SJSA1 (cell line): ENCODE data around the gene SELENON. TPM values are rescaled to one million over a fixed set of nuclear protein-coding genes. Genes with fewer than 3 reads are reported as not detected.
A peak's percentile ranks its signal among the peaks of the same experiment; 100 is the strongest.

Experiments used
- DNase-seq, 2 experiments: peaks; one replicate each; pipeline ENCODE4 v3.0.0-alpha.2; 2015 to 2020; ENCODE audit warnings: low spot score in 2 of 2, low read depth in 1 of 2
- H3K27ac ChIP-seq: fragments of 250-450 bp; sonication (Bioruptor Pico); 2 replicates; pipeline ENCODE4 v1.5.1; 2020; ENCODE audit warnings: mild to moderate bottlenecking, moderate library complexity
- H3K27me3 ChIP-seq: fragments of 250-450 bp; sonication (Bioruptor Pico); replicated peaks from 2 replicates; pipeline ENCODE4 v1.5.1; 2020; ENCODE audit warnings: mild to moderate bottlenecking, moderate library complexity
- H3K36me3 ChIP-seq: fragments of 250-450 bp; sonication (Bioruptor Pico); 2 replicates; pipeline ENCODE4 v1.5.1; 2020; ENCODE audit warnings: mild to moderate bottlenecking
- H3K4me1 ChIP-seq: fragments of 250-450 bp; sonication (Bioruptor Pico); replicated peaks from 2 replicates; pipeline ENCODE4 v1.6.1; 2021; ENCODE audit warnings: mild to moderate bottlenecking
- H3K4me3 ChIP-seq: fragments of 250-450 bp; sonication (Bioruptor Pico); 2 replicates; pipeline ENCODE4 v1.5.1; 2020; ENCODE audit warnings: mild to moderate bottlenecking
- H3K9me3 ChIP-seq: fragments of 250-450 bp; sonication (Bioruptor Pico); replicated peaks from 2 replicates; pipeline ENCODE4 v1.5.1; 2020; ENCODE audit warnings: mild to moderate bottlenecking
- total RNA-seq: library from RNA; depleted of rRNA; stranded (reverse); fragments of >200 nt; shearing (Covaris generic); gene quantifications from 2 replicates; pipeline ENCODE4 v1.2.3, GENCODE V29; 2014; rRNA removed

The SELENON gene
- total RNA-seq: 12.7 and 26.0 TPM in 2 replicates

DNA sequence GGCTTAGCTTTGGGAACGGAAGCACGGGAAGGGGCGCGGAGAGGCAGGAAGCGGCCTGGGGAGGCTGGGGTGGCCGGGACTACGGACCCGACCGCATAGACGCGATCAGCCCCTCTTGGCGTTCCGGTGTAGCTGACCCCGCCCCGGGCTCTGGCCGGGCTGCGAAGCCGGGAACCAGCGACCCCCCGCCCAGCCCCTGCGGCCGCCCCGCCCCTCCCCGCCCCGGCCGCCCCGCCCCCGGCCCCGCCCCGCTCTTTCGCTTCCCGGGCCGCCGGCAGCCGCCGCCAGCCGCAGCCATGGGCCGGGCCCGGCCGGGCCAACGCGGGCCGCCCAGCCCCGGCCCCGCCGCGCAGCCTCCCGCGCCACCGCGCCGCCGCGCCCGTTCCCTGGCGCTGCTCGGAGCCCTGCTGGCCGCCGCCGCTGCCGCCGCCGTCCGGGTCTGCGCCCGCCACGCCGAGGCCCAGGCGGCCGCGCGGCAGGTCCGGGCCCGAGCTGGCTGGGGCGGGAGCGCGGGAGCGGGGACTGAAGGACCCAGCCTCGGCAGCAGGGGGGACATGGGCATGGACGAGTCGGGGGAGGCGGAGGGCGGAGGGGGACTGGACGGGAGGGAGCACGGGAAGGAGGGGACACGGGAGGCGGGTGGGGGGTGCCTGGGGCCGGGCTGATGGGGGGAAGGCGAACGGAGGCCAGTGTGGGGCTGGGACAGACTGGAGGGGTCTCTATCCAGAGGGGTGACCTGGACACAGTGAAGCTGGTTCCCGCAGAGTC, at the start of gene SELENON:
SELENON (plus strand) TSS at position 259 of the 768 bp plus-strand sequence; CDS start at position 297, 38 bp downstream.
- peak in 1 of 2 experiments; percentile 72 for DNase-seq
- Histone ChIP-seq H3K9me3 (no peaks in the 10 kb centered on the region), H3K27ac (peak within 1 kb of the TSS; percentile 46; the same call in 1 of the 2 replicates), H3K4me3 (peak within 1 kb of the TSS; percentile 44), H3K27me3 (no peaks in the 10 kb centered on the region), H3K36me3 (peaks cover 9% of the 10 kb centered on the region), H3K4me1 (peaks cover 14% of the 10 kb centered on the region)

GRCh38 chr1:25750923-25751605, 48.9 kb upstream of the SELENON start:
- Histone ChIP-seq H3K36me3 (no peaks in the 10 kb centered on the region), H3K9me3 (no peaks in the 10 kb centered on the region), H3K27me3 (no peaks in the 10 kb centered on the region), H3K27ac (no peak overlapping the region), H3K4me3 (no peak overlapping the region), H3K4me1 (no peaks in the 10 kb centered on the region)
- DNase-seq: no peak

DNA sequence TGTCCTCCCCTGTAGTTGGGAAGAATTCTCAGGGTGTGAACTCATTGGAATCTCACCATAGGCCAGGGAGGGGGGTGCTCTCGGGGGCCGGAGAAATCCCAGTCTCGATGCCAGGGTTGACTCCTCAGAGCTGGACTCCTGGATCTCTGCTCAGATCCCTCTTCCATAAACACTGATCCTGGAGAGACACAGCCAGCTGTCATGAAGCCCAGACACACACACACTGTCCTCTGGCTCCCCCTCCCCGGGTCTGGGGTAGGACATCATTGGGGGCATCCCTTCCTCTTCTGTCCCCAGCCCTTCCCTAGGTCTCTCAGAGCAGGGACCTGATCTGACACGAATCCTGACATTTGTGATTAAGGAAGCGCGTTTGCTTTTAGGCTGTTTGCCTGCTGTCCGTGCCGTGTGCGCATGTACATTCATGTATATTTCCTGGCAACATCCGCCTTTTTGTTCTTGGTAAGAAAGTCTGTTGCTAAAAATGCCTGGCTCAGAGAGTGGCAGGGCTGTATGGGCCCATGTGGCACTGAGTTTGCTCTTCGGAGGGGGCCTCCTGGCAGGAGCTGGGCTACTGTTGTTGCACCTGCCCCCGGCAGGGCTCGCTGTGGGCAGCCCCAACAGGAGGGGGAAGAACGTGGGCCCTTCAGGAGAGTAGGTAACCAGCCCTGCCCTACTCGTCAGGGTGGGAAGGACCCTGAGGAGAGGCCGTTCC, 45.4 kb upstream of the SELENON start:
- Histone ChIP-seq H3K4me1 (no peaks in the 10 kb centered on the region), H3K9me3 (no peaks in the 10 kb centered on the region), H3K4me3 (no peak overlapping the region), H3K27ac (no peak overlapping the region), H3K36me3 (no peaks in the 10 kb centered on the region), H3K27me3 (no peaks in the 10 kb centered on the region; the same call in 1 of the 2 replicates)
- DNase-seq: no peak

DNA sequence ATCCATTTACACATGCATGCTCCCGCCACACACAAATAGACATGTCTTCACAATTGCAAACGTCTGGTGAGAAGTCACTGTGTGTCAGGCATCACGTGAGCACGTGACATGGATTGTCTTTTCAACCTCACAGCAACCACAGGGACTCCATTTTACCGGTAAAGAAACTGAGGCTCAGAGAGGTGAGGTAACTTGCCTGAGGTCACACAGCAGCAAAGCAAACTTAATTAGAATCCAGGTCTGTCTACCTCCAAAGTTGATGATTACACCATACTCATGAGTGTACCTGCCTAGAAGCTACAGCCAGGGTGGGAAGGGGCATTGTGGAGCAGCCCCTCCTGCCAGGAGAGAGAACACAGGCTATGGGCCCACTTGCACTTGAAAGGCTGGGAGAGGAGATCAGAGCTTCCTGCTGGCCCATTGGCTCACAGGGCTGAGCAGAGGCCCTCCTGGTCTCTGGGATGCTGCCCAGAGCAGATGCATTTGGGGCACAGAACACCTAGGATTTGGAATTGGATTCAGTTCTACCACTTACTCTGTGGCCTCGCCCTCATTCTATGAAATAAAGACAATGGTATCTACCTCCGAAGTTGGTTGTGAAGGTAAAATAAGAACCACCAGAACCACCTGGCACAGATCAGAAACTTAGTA, 44.4 kb upstream of the SELENON start:
- no peaks in the 10 kb centered on the region for H3K4me1 ChIP-seq
- H3K4me3 ChIP-seq: no peak overlapping the region
- H3K27ac ChIP-seq: no peak overlapping the region
- DNase-seq: no peak
- H3K9me3 ChIP-seq: no peaks in the 10 kb centered on the region
- no peaks in the 10 kb centered on the region for H3K36me3 ChIP-seq
- H3K27me3 ChIP-seq: no peaks in the 10 kb centered on the region; the same call in 1 of the 2 replicates

DNA sequence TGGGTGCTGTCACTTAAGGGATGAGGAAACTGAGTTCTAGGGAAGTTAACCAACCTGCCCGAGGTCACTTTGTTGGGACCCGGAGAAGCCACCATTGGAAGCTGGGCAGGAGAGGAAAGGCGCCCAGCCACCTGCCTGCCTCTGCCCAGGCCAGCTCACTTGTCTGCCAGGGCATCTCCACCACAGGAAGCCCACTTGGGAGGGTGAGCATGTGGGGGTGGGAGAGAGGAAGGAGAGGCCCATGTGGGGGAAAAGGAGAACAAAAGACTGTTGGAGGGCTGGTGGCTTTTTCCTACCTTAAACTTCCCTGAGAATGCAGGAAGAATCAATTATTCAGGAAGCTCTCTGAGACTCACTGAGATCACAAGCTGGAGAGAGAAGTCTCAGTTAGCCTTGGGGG, 43.8 kb upstream of the SELENON start:
- Histone ChIP-seq H3K27ac (no peak overlapping the region), H3K4me3 (no peak overlapping the region), H3K4me1 (no peaks in the 10 kb centered on the region), H3K27me3 (no peaks in the 10 kb centered on the region; the same call in 1 of the 2 replicates), H3K9me3 (no peaks in the 10 kb centered on the region), H3K36me3 (no peaks in the 10 kb centered on the region)
- no peak for DNase-seq

GRCh38 chr1:25757151-25757845, 42.7 kb upstream of the SELENON start:
- DNase-seq: no peak
- Histone ChIP-seq H3K4me1 (no peaks in the 10 kb centered on the region), H3K9me3 (no peaks in the 10 kb centered on the region), H3K27ac (no peak overlapping the region), H3K27me3 (no peaks in the 10 kb centered on the region; the same call in 1 of the 2 replicates), H3K4me3 (no peak overlapping the region), H3K36me3 (no peaks in the 10 kb centered on the region)

DNA sequence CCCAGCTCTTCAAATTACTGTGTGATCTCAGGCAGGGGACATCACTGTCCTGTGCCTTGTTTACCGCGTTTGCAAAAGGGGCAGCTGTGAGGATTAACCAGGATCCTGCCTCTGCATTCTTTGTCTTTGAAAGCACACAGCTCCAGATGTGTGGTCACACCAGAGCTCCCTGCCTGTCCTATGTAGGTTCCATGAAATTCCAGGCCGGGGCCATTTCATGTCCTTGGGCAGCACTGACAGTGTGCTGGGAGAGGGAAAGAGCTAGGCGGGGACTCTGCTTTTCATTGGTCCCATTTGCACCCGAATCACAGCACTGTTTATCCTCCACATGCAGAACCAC, 42.2 kb upstream of the SELENON start:
- no peaks in the 10 kb centered on the region for H3K9me3 ChIP-seq
- H3K27me3 ChIP-seq: no peaks in the 10 kb centered on the region; the same call in 1 of the 2 replicates
- H3K27ac ChIP-seq: no peak overlapping the region
- no peak for DNase-seq
- no peak overlapping the region for H3K4me3 ChIP-seq
- no peaks in the 10 kb centered on the region for H3K4me1 ChIP-seq
- no peaks in the 10 kb centered on the region for H3K36me3 ChIP-seq

DNA sequence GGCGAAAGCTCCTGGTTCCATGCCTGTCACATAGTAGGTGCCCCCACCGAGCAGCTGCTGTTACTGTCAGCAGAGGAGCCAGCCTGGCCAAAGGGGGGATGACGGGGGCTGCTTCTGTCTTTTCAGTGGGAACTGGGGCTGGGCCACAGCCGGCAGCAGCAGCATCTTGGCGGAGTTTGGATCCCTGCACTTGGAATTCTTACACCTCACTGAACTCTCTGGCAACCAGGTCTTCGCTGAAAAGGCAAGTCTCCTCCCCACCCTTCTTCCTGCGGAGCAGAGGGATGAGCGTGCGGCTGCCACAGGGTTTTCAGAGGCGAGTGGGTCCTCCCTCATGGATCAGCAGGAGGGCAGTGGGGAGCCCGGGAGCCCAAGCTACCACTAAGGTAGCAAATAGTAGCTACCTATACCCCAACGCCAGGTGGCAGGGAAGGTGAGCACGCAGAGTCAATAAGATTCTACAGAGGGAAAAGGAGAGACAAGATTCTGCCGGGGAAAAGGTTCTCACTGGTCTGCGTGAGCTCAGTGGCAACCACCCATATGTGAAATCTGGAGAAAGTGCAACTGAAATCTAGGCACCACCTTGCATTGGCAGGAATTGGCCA, 41.4 kb upstream of the SELENON start:
- H3K4me1 ChIP-seq: no peaks in the 10 kb centered on the region
- no peak overlapping the region for H3K4me3 ChIP-seq
- H3K27me3 ChIP-seq: no peaks in the 10 kb centered on the region; the same call in 1 of the 2 replicates
- DNase-seq: no peak
- H3K27ac ChIP-seq: no peak overlapping the region
- no peaks in the 10 kb centered on the region for H3K9me3 ChIP-seq
- no peaks in the 10 kb centered on the region for H3K36me3 ChIP-seq

DNA sequence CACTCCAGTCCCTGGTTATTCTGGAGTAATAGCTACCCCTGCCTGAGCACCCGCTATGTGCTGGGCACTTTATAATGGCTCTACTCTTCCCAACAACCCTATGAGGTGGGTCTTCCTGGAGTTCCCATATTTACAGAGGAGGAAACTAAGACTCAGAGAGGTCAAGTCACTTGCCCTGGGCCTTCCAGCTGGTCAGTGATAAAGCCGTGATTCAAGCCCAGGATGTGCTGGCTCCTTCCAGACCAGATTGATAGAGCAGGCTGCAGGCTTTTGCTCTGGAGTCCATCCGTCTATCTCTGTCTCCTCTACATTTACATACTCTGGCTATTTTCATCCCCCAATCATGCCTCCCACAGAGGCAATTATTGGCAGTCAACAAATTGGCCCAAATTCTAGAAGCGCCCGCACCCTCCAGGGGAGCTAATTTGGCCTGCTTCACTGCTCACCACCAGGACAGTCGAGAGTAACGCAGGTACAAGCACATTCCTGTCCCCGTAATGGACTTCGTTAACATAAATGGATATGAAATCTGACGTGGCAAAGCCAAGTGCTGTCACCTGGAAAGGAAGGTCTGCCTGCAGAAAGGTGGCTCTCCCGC, 39.8 kb upstream of the SELENON start:
- H3K27ac ChIP-seq: no peak overlapping the region
- H3K4me1 ChIP-seq: no peaks in the 10 kb centered on the region
- no peaks in the 10 kb centered on the region for H3K9me3 ChIP-seq
- no peaks in the 10 kb centered on the region; the same call in 1 of the 2 replicates for H3K27me3 ChIP-seq
- H3K4me3 ChIP-seq: no peak overlapping the region
- no peaks in the 10 kb centered on the region for H3K36me3 ChIP-seq
- no peak for DNase-seq

DNA sequence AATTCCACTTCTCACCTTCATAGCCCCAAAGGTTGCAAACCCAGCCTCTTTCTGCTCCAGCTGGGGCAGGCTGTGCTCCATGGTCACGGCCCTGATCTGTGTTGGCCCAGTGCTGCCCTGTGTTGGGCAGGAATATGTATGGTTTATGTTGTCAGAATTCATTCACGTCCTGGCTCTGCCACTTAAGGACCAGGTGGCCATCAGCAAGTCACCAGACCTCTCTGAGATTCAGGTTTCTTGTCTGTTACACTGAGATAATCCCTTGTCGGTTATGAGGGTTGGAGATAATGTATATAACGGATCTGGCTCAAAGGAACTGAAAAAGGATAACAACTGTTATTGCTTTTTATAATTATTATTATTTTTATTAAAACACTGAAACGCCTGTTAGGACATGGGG, 39.1 kb upstream of the SELENON start:
- H3K4me3 ChIP-seq: no peak overlapping the region
- H3K4me1 ChIP-seq: no peaks in the 10 kb centered on the region
- no peak for DNase-seq
- H3K27ac ChIP-seq: no peak overlapping the region
- no peaks in the 10 kb centered on the region for H3K9me3 ChIP-seq
- H3K27me3 ChIP-seq: no peaks in the 10 kb centered on the region; the same call in 1 of the 2 replicates
- H3K36me3 ChIP-seq: no peaks in the 10 kb centered on the region

DNA sequence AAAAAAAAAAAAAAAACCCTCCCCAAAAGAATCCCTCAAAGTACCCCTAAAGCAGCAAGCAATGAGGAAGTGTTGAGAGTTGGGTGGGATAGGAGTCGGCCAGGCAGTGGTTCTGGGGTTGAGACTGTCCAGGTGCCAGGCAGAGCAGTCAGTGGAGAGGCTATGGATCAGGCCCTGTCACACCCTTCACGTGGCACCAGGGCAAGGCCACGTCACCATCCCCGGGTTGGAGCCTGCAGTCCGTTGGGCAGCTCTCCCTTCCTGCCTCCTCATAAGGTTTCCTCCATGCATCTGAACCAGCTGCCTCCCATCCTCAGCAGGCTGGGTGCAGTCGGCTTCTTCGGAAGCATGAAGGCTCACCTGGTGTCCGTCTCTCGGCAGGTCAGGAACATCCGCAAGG, 36.5 kb upstream of the SELENON start:
- no peaks in the 10 kb centered on the region for H3K27me3 ChIP-seq
- no peaks in the 10 kb centered on the region for H3K36me3 ChIP-seq
- no peak for DNase-seq
- H3K4me1 ChIP-seq: no peaks in the 10 kb centered on the region
- no peak overlapping the region for H3K4me3 ChIP-seq
- H3K9me3 ChIP-seq: no peaks in the 10 kb centered on the region
- no peak overlapping the region for H3K27ac ChIP-seq

DNA sequence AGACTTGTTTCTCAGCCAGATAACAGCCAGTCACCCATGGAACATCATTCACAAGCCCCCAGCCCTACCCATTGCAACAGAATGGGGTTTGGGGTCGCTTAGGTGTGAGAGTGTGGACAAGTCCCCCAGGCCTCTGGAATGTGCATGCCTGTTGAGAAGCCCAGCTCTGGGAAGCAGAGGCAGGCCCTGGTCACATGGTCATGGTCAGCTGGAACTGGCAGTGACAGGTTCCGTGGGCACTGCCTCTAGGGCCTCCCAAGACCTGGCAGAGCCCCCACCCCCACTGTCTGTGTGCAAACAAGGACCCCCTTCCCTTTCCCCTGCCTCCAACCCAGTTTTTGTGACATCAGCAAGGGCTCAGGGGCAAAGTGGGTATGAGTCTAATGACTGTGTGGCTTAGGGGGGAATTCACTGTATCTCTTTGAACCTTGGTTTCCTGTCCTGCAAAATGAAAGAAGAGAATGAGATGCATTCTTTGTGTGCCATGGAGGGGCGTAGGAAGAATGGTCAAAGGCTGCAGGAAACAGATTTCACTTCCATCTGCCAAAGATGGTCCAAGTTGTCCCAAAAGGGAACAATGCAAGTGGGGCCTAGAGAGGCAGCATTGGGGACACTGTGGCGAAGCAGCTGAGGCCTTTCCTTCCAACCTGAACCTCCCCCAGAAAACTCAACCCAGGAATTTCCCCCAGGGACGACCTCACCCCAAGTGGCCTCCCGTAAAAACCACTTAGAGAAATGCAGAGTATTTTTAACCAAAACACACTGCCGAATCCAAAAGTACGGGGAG, 34.7 kb upstream of the SELENON start:
- no peaks in the 10 kb centered on the region for H3K36me3 ChIP-seq
- no peaks in the 10 kb centered on the region for H3K9me3 ChIP-seq
- no peak overlapping the region for H3K4me3 ChIP-seq
- no peaks in the 10 kb centered on the region for H3K4me1 ChIP-seq
- DNase-seq: no peak
- no peaks in the 10 kb centered on the region for H3K27me3 ChIP-seq
- no peak overlapping the region for H3K27ac ChIP-seq
